SK-N-SH treated with all-trans-retinoic acid at 6 μM for 48 hours (cell line): Measurements from ENCODE around the gene SLC25A6.

ENCODE experiments used
- TSHZ2 ChIP-seq: fragments of 250-450 bp; sonication (Bioruptor Pico); IDR thresholded peaks from 2 replicates; pipeline ENCODE4 v1.5.0; 2020; ENCODE audit warnings: mild to moderate bottlenecking, moderate library complexity
- TF ChIP-seq, protein P1 (sequence below): fragments of 250-450 bp; sonication (Bioruptor Pico); IDR thresholded peaks from 2 replicates; pipeline ENCODE4 v1.5.1; 2020; ENCODE audit warnings: low read depth, mild to moderate bottlenecking, moderate library complexity

DNA sequence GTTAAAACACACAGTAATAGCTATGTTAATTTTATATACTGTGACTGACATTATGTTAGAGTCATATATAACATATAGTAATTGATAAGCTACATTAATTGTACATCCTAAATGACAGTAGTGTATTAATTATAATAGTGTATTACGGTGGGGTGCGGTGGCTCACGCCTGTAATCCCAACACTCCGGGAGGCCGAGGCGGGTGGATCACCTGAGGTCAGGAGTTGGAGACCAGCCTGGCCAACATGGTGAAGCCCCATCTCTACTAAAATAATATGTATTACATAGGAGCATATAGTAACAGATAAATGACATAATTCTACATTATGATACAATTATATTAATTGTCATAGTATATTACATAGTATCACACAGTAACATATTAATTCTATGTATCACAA is 48.6 kb upstream of the SLC25A6 start:
- TF ChIP-seq, protein P1, sequence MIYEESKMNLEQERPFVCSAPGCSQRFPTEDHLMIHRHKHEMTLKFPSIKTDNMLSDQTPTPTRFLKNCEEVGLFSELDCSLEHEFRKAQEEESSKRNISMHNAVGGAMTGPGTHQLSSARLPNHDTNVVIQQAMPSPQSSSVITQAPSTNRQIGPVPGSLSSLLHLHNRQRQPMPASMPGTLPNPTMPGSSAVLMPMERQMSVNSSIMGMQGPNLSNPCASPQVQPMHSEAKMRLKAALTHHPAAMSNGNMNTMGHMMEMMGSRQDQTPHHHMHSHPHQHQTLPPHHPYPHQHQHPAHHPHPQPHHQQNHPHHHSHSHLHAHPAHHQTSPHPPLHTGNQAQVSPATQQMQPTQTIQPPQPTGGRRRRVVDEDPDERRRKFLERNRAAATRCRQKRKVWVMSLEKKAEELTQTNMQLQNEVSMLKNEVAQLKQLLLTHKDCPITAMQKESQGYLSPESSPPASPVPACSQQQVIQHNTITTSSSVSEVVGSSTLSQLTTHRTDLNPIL, result no peak
- no peak for TF ChIP-seq TSHZ2 (CRISPR knock-in tag)
